KOPT-K1 (cell line): Measurements from ENCODE around the gene PLEKHM2.

Experiments used
- H3K27ac ChIP-seq: fragments of 200-600 bp; sonication (generic); 2 replicates; pipeline ENCODE4 v1.5.1; 2016; ENCODE audit warnings: antibody characterized with exemption, mild to moderate bottlenecking, low read depth, low read length; ENCODE audit not compliant: poor library complexity, severe bottlenecking
- H3K36me3 ChIP-seq: fragments of 200-600 bp; sonication (generic); 2 replicates; pipeline ENCODE4 v1.5.1; 2017; ENCODE audit warnings: antibody characterized with exemption, mild to moderate bottlenecking, low read length, moderate library complexity; ENCODE audit not compliant: insufficient read depth
- H3K9me3 ChIP-seq: fragments of 200-600 bp; sonication (generic); 2 replicates; pipeline ENCODE4 v1.5.1; 2017; ENCODE audit warnings: antibody characterized with exemption, low read length, mild to moderate bottlenecking; ENCODE audit not compliant: insufficient read depth, poor library complexity, severe bottlenecking

Gene PLEKHM2

GRCh38 chr1:15722836-15723532 lies 38.9 kb downstream of the PLEKHM2 start:
- Histone ChIP-seq H3K36me3 (peaks cover 92% of the 10 kb centered on the region), H3K9me3 (no peaks in the 10 kb centered on the region), H3K27ac (no peak overlapping the region)

- peaks cover 92% of the 10 kb centered on the region for H3K36me3 ChIP-seq
- H3K27ac ChIP-seq: no peak overlapping the region
- H3K9me3 ChIP-seq: no peaks in the 10 kb centered on the region
Measured at GRCh38 chr1:15723631-15724246, 39.6 kb downstream of the PLEKHM2 start.

GRCh38 chr1:15724949-15725880 lies 41.1 kb downstream of the PLEKHM2 start:
- Histone ChIP-seq H3K27ac (no peak overlapping the region), H3K36me3 (peaks cover 89% of the 10 kb centered on the region), H3K9me3 (no peaks in the 10 kb centered on the region)

- Histone ChIP-seq H3K9me3 (no peaks in the 10 kb centered on the region), H3K36me3 (peaks cover 88% of the 10 kb centered on the region), H3K27ac (no peak overlapping the region)
Measured at GRCh38 chr1:15726508-15726907, 42.4 kb downstream of the PLEKHM2 start.

GRCh38 chr1:15727021-15727420 lies 42.9 kb downstream of the PLEKHM2 start:
- no peak overlapping the region for H3K27ac ChIP-seq
- peaks cover 88% of the 10 kb centered on the region for H3K36me3 ChIP-seq
- no peaks in the 10 kb centered on the region for H3K9me3 ChIP-seq

GRCh38 chr1:15727424-15727823 lies 43.3 kb downstream of the PLEKHM2 start:
- H3K27ac ChIP-seq: no peak overlapping the region
- H3K9me3 ChIP-seq: no peaks in the 10 kb centered on the region
- H3K36me3 ChIP-seq: peaks cover 89% of the 10 kb centered on the region

- Histone ChIP-seq H3K36me3 (peaks cover 89% of the 10 kb centered on the region), H3K9me3 (no peaks in the 10 kb centered on the region), H3K27ac (no peak overlapping the region)
Measured at GRCh38 chr1:15727866-15728534, 43.9 kb downstream of the PLEKHM2 start.

GRCh38 chr1:15728937-15729657 lies 45.0 kb downstream of the PLEKHM2 start:
- Histone ChIP-seq H3K36me3 (peaks cover 90% of the 10 kb centered on the region), H3K9me3 (no peaks in the 10 kb centered on the region), H3K27ac (no peak overlapping the region)

- Histone ChIP-seq H3K36me3 (peaks cover 90% of the 10 kb centered on the region), H3K9me3 (no peaks in the 10 kb centered on the region)
Measured at GRCh38 chr1:15730423-15730822, 46.3 kb downstream of the PLEKHM2 start.

GRCh38 chr1:15730936-15731335 lies 46.8 kb downstream of the PLEKHM2 start:
- Histone ChIP-seq H3K27ac (no peak overlapping the region), H3K36me3 (peaks cover 85% of the 10 kb centered on the region), H3K9me3 (no peaks in the 10 kb centered on the region)

More at GRCh38 chr1:15730423-15730822, 46.3 kb downstream of the PLEKHM2 start:
- no peak overlapping the region for H3K27ac ChIP-seq

- Histone ChIP-seq H3K9me3 (no peaks in the 10 kb centered on the region), H3K27ac (no peak overlapping the region), H3K36me3 (peaks cover 74% of the 10 kb centered on the region)
Measured at GRCh38 chr1:15731735-15732685, 47.9 kb downstream of the PLEKHM2 start.

GRCh38 chr1:15732686-15733081 lies 48.6 kb downstream of the PLEKHM2 start:
- peaks cover 67% of the 10 kb centered on the region for H3K36me3 ChIP-seq
- no peak overlapping the region for H3K27ac ChIP-seq
- H3K9me3 ChIP-seq: no peaks in the 10 kb centered on the region

- Histone ChIP-seq H3K27ac (no peak overlapping the region), H3K9me3 (no peaks in the 10 kb centered on the region), H3K36me3 (peaks cover 61% of the 10 kb centered on the region)
Measured at GRCh38 chr1:15733218-15733725, 49.2 kb downstream of the PLEKHM2 start.
